Measurements from ENCODE around the gene PPP2R1B.

DNA sequence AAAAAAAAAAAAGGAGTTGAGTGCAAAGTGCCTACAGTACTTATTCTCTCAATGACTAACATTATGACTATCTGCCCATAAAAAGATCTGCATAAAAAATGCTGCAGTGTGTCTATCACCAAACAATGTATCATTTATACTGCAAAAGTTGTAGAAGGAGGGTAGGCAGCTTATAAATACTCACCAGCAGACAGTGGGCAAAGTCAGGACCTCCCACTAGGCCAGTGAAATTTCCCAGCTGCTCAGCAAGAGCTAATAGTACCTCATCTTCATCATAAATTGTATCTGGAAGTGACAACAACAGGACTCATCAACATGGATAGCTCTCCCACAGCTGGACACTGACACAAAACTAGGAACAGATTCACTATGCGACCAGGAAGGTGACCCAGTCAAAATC is 1.6 kb downstream of the PPP2R1B start:
- TF ChIP-seq, protein P1, sequence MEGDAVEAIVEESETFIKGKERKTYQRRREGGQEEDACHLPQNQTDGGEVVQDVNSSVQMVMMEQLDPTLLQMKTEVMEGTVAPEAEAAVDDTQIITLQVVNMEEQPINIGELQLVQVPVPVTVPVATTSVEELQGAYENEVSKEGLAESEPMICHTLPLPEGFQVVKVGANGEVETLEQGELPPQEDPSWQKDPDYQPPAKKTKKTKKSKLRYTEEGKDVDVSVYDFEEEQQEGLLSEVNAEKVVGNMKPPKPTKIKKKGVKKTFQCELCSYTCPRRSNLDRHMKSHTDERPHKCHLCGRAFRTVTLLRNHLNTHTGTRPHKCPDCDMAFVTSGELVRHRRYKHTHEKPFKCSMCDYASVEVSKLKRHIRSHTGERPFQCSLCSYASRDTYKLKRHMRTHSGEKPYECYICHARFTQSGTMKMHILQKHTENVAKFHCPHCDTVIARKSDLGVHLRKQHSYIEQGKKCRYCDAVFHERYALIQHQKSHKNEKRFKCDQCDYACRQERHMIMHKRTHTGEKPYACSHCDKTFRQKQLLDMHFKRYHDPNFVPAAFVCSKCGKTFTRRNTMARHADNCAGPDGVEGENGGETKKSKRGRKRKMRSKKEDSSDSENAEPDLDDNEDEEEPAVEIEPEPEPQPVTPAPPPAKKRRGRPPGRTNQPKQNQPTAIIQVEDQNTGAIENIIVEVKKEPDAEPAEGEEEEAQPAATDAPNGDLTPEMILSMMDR (IDR thresholded peaks at IDR 0.05) = no peak
- no peak for TF ChIP-seq POLR2A (IDR thresholded peaks at IDR 0.05)
